Effector CD4-positive, alpha-beta T cell (primary cell): ENCODE measurements around the gene CFAP54.

Source experiments
- DNase-seq: peaks from one replicate; pipeline ENCODE4 v3.0.0-alpha.2; 2020

Gene CFAP54

GRCh38 chr12:96829354-96829753 is 340.0 kb downstream of the CFAP54 start:
- no peak for DNase-seq

GRCh38 chr12:96831346-96831745 is 342.0 kb downstream of the CFAP54 start:
- no peak for DNase-seq

GRCh38 chr12:96846293-96846692 is 356.9 kb downstream of the CFAP54 start:
- DNase-seq, result no peak

- DNase-seq, result no peak
Observed at GRCh38 chr12:96850676-96851075, 361.3 kb downstream of the CFAP54 start.

- no peak for DNase-seq
Observed at GRCh38 chr12:96858162-96858561, 368.8 kb downstream of the CFAP54 start.

- DNase-seq, result no peak
Observed at GRCh38 chr12:96861656-96862055, 372.3 kb downstream of the CFAP54 start.

GRCh38 chr12:96862326-96862725 is 372.9 kb downstream of the CFAP54 start:
- no peak for DNase-seq

GRCh38 chr12:96864335-96864734 is 375.0 kb downstream of the CFAP54 start:
- no peak for DNase-seq

- DNase-seq, result no peak
Observed at GRCh38 chr12:96866801-96867590, 377.6 kb downstream of the CFAP54 start.

- DNase-seq, result no peak
Observed at GRCh38 chr12:96870946-96871345, 381.6 kb downstream of the CFAP54 start.

GRCh38 chr12:96872961-96873360 is 383.6 kb downstream of the CFAP54 start:
- no peak for DNase-seq

- DNase-seq, result no peak
Observed at GRCh38 chr12:96874211-96874610, 384.8 kb downstream of the CFAP54 start.

- no peak for DNase-seq
Observed at GRCh38 chr12:96876966-96877365, 387.6 kb downstream of the CFAP54 start.

GRCh38 chr12:96878704-96879103 is 389.3 kb downstream of the CFAP54 start:
- DNase-seq, result no peak

GRCh38 chr12:96879301-96879700 is 389.9 kb downstream of the CFAP54 start:
- DNase-seq, result no peak

- no peak for DNase-seq
Observed at GRCh38 chr12:96880220-96880619, 390.8 kb downstream of the CFAP54 start.

- DNase-seq, result no peak
Observed at GRCh38 chr12:96881608-96882007, 392.2 kb downstream of the CFAP54 start.

GRCh38 chr12:96882862-96883261 is 393.5 kb downstream of the CFAP54 start:
- no peak for DNase-seq

- DNase-seq, result no peak
Observed at GRCh38 chr12:96883571-96883970, 394.2 kb downstream of the CFAP54 start.

GRCh38 chr12:96886998-96887677 is 397.8 kb downstream of the CFAP54 start:
- DNase-seq, result no peak

GRCh38 chr12:96889273-96889933 is 400.0 kb downstream of the CFAP54 start:
- DNase-seq, result no peak

- no peak for DNase-seq
Observed at GRCh38 chr12:96890331-96890730, 401.0 kb downstream of the CFAP54 start.

- DNase-seq, result no peak
Observed at GRCh38 chr12:96892104-96892503, 402.7 kb downstream of the CFAP54 start.

- DNase-seq, result no peak
Observed at GRCh38 chr12:96897421-96897820, 408.0 kb downstream of the CFAP54 start.
